Left ventricle myocardium inferior (tissue), 1 donor: ENCODE results near the gene CLEC2D. TPM values are rescaled to one million over a fixed set of nuclear protein-coding genes. Genes with fewer than 3 reads are reported as not detected.

Source experiments
- DNase-seq: peaks from one replicate; pipeline ENCODE4 v3.0.0-alpha.2; 2020
- H3K27ac ChIP-seq: fragments of 200-600 bp; replicated peaks from 2 replicates; pipeline ENCODE4 v1.8.0; 2021
- H3K27me3 ChIP-seq: fragments of 200-600 bp; 2 replicates; pipeline ENCODE4 v1.8.0; 2021; ENCODE audit warnings: low read depth
- H3K36me3 ChIP-seq: fragments of 200-600 bp; 2 replicates; pipeline ENCODE4 v1.8.0; 2021
- H3K4me1 ChIP-seq: fragments of 200-600 bp; 2 replicates; pipeline ENCODE4 v1.8.0; 2021
- H3K4me3 ChIP-seq: fragments of 200-600 bp; 2 replicates; pipeline ENCODE4 v1.8.0; 2021; ENCODE audit warnings: mild to moderate bottlenecking, moderate library complexity
- H3K9me3 ChIP-seq: fragments of 200-600 bp; replicated peaks from 2 replicates; pipeline ENCODE4 v1.8.0; 2021
- intact Hi-C: fragments of 100-400 bp; cut with micrococcal nuclease; formaldehyde crosslinking; loops from one replicate; pipeline ENCODE4 v1.11.0; 2022
- total RNA-seq: library from RNA; stranded (reverse); fragmentation: NEBNext Ultra II Directional; extraction: Animal tissue kit (Norgen Biotek cat#: 25700); gene quantifications from one replicate; pipeline ENCODE4 v1.2.1, GENCODE V29; 2021
- TF ChIP-seq, protein P1 (sequence below): fragments of 200-600 bp; IDR thresholded peaks from 2 replicates; pipeline ENCODE4 v1.8.0; 2021; ENCODE audit warnings: antibody characterized with exemption, mild to moderate bottlenecking, borderline replicate concordance
- donor health status: DM: no; HTN: yes; CAD: no; lungs with severe emphysema.

Gene CLEC2D
- total RNA-seq, 1 donor from 2014 or later: 3.3 TPM

DNA sequence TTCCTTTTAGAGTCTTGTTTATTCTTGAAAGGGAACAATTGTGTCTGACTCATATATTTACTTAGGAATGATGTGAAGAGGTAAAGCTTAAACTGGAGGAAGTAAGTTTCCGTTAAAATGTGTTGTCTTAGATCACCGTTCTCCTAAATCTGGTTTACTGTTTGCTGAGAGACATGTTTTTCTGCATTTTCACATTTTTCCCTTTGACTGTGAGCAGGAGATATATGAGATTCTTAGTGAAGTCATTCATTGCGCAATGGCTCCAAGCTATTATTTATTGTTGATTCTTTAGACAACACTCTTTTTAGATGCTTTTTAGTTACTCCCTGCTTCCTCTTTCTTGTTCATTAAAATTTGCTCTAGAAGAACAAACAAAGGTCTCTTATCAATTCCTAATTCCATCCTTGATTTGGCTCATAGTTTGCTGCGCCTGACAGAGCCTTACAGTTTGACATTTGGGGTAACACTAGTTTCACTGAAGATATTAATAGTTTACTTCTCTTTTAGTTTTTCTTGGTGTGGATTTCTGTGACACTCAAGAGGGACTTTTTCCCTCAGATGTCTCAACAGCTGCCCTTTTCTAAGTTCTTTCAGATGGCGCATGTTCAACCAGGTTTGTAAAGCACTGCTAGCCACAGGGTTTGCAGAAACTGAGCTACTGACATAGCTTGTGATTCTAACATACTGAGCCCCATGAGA, 52.0 kb downstream of the CLEC2D start:
- peaks cover 8% of the 10 kb centered on the region for H3K27me3 ChIP-seq
- intact Hi-C loops: no loop called here
- no peaks in the 10 kb centered on the region for H3K9me3 ChIP-seq
- H3K4me3 ChIP-seq: no peak overlapping the region
- no peak overlapping the region for H3K27ac ChIP-seq
- TF ChIP-seq, protein P1, sequence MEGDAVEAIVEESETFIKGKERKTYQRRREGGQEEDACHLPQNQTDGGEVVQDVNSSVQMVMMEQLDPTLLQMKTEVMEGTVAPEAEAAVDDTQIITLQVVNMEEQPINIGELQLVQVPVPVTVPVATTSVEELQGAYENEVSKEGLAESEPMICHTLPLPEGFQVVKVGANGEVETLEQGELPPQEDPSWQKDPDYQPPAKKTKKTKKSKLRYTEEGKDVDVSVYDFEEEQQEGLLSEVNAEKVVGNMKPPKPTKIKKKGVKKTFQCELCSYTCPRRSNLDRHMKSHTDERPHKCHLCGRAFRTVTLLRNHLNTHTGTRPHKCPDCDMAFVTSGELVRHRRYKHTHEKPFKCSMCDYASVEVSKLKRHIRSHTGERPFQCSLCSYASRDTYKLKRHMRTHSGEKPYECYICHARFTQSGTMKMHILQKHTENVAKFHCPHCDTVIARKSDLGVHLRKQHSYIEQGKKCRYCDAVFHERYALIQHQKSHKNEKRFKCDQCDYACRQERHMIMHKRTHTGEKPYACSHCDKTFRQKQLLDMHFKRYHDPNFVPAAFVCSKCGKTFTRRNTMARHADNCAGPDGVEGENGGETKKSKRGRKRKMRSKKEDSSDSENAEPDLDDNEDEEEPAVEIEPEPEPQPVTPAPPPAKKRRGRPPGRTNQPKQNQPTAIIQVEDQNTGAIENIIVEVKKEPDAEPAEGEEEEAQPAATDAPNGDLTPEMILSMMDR: no peak
- no peaks in the 10 kb centered on the region for H3K4me1 ChIP-seq
- DNase-seq: no peak
- no peaks in the 10 kb centered on the region for H3K36me3 ChIP-seq

DNA sequence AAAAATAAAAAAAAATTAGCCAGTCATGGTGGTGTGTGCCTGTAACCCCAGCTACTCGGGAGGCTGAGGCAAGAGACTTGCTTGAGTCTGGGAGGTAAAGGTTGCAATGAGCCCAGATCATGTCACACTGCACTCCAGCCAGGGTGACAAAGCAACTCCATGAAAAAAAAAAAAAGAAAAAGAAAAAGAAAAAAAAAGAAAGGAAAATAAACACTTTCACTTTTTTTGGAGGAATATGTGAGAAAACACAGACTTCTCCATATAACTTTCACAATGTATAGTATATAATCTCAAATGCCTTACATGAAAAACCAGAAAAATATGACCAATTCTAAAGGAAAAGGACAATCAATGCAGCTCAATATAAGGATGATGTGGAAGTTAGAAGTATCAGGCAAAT, 54.5 kb downstream of the CLEC2D start:
- intact Hi-C loops: no loop called here
- no peak overlapping the region for H3K4me3 ChIP-seq
- no peaks in the 10 kb centered on the region for H3K9me3 ChIP-seq
- TF ChIP-seq, protein P1: no peak
- H3K27me3 ChIP-seq: peaks cover 8% of the 10 kb centered on the region
- H3K27ac ChIP-seq: no peak overlapping the region
- DNase-seq: no peak
- H3K4me1 ChIP-seq: no peaks in the 10 kb centered on the region
- no peaks in the 10 kb centered on the region for H3K36me3 ChIP-seq

DNA sequence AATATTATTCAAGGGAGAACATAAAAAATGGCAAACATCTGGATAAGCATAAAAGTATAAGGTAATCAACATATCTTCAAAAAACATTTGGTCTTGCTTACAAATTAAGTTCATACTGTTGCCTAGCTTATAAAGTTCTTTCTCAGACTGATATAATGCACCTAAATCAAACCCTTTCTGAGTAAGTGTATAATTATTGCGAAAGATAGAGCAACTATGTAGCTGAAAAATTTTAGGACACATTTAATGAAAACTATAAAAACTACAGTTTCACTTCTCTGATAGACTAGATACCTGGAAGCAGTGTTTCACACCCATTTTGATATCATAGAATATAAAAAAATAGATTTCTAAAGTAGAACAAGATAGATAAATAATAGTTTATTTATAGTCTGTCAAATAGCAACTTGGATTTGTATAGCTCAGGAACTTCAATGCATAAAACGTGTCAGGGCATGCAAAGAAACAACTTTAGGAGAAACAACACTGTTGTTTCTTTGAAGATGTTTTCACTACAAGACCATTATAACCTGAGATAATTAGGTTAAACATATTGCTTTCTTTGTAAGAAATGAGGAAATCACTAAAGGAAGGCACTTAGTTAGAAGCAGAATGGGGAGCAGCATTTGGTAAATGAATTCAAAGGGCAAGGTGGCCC, 55.8 kb downstream of the CLEC2D start:
- no peaks in the 10 kb centered on the region for H3K36me3 ChIP-seq
- H3K27ac ChIP-seq: no peak overlapping the region
- no peaks in the 10 kb centered on the region for H3K9me3 ChIP-seq
- H3K4me3 ChIP-seq: no peak overlapping the region
- intact Hi-C loops: no loop called here
- no peaks in the 10 kb centered on the region for H3K4me1 ChIP-seq
- peaks cover 5% of the 10 kb centered on the region for H3K27me3 ChIP-seq
- DNase-seq: no peak
- TF ChIP-seq, protein P1: no peak

DNA sequence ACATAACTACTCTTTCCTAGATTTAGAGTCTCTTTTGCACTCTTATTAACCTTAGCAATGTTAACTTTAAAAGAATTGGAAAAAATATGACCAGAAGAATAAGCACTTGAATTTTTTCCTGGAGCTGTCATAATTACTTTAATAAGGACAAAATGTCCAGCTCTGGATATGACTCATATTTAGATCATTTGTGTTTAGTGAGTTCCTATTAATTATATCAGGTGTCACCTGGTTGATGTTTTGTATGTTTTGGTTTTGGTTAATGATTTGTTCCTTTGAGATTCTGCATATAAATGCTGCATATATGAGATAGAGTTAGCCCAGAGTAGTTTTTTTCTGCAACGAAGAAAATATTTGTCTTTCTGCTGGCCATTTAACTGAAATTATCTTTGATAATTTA, 58.3 kb downstream of the CLEC2D start:
- H3K9me3 ChIP-seq: no peaks in the 10 kb centered on the region
- TF ChIP-seq, protein P1: no peak
- no peaks in the 10 kb centered on the region for H3K27me3 ChIP-seq
- no peak overlapping the region for H3K27ac ChIP-seq
- H3K4me1 ChIP-seq: no peaks in the 10 kb centered on the region
- intact Hi-C loops: no loop called here
- H3K36me3 ChIP-seq: no peaks in the 10 kb centered on the region
- no peak for DNase-seq
- no peak overlapping the region for H3K4me3 ChIP-seq

DNA sequence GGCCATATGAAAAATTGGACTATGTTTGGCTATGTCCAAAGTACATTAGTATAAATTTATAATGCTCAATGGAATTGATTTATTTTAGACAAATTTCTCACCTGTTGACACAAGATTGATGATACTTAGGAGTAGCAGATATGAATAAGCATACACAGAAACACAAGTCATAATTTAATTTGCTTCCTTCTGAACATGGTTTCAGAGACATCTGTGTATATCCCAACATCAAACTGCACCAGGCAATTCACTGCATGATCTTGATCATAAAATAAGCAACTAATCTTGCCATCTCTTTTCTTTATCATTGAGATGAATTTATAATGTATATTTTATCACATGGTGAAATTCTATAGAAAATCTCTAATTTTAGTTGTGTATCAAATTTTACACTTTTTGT, 59.6 kb downstream of the CLEC2D start:
- TF ChIP-seq, protein P1: no peak
- intact Hi-C loops: no loop called here
- H3K9me3 ChIP-seq: no peaks in the 10 kb centered on the region

More for the DNA sequence above, 59.6 kb downstream of the CLEC2D start:
- DNase-seq: no peak
- H3K27me3 ChIP-seq: no peaks in the 10 kb centered on the region
- no peaks in the 10 kb centered on the region for H3K36me3 ChIP-seq
- no peak overlapping the region for H3K27ac ChIP-seq
- H3K4me3 ChIP-seq: no peak overlapping the region
- H3K4me1 ChIP-seq: no peaks in the 10 kb centered on the region
